Tibial nerve (tissue), 4 donors: Measurements from ENCODE around the gene SOWAHA. TPM values are rescaled to one million over a fixed set of nuclear protein-coding genes. Genes with fewer than 3 reads are reported as not detected.
"Not testable (repeated sequence)": the region's sequence is repeated elsewhere in the genome, so short reads cannot be mapped to it uniquely, and the experiment has no call there.

Source experiments
- DNase-seq, 2 donors: peaks; one replicate each; pipeline ENCODE4 v3.0.0-alpha.2; 2019; ENCODE audit warnings: low spot score in 2 of 2
- H3K27ac ChIP-seq, 4 donors: fragments of 200-600 bp; sonication (generic) in 3 of 4; one replicate each; pipeline ENCODE4 v1.5.1; 2017 to 2019; ENCODE audit warnings: mild to moderate bottlenecking in 1 of 4
- H3K27me3 ChIP-seq, 2 donors: fragments of 200-600 bp; sonication (generic) in 1 of 2; one replicate each; pipeline versions ENCODE4 v1.5.1 to v1.6.0; 2017 to 2019
- H3K36me3 ChIP-seq, 3 donors: fragments of 200-600 bp; sonication (generic); one replicate each; pipeline ENCODE4 v1.5.1; 2018 to 2019
- H3K4me1 ChIP-seq, 4 donors: fragments of 200-600 bp; sonication (generic) in 3 of 4; one replicate each; pipeline ENCODE4 v1.5.1; 2017 to 2019
- H3K4me3 ChIP-seq, 4 donors: fragments of 200-600 bp; sonication (generic) in 3 of 4; one replicate each; pipeline ENCODE4 v1.5.1; 2017 to 2019; ENCODE audit warnings: mild to moderate bottlenecking in 1 of 4, moderate library complexity in 1 of 4
- H3K9me3 ChIP-seq, 4 donors: fragments of 200-600 bp; sonication (generic) in 3 of 4; one replicate each; pipeline ENCODE4 v1.5.1; 2017 to 2019
- CTCF ChIP-seq, 5 experiments: fragments of 200-600 bp in 3 of 5; fragments of 450-650 bp in 2 of 5; sonication (generic) in 3 of 5; IDR thresholded peaks; one replicate each; pipeline ENCODE4 v1.5.1; 2016 to 2019; ENCODE audit warnings: antibody characterized with exemption in 5 of 5, mild to moderate bottlenecking in 3 of 5, moderate library complexity in 2 of 5
- EP300 ChIP-seq, 2 donors: sonication (generic); formaldehyde crosslinking; IDR thresholded peaks; one replicate each; pipeline ENCODE4 v1.6.1; 2017; ENCODE audit warnings: antibody characterized with exemption in 2 of 2, mild to moderate bottlenecking in 1 of 2
- POLR2A ChIP-seq, 2 donors: fragments of 450-650 bp; IDR thresholded peaks; one replicate each; pipeline ENCODE4 v1.6.1; 2017; ENCODE audit warnings: antibody characterized with exemption in 2 of 2, mild to moderate bottlenecking in 2 of 2, moderate library complexity in 2 of 2
- WGBS, 2 donors: methylation state at CpG; one replicate each; pipeline ENCODE4 v1.1.5; 2018; 5-methylcytosine and 5-hydroxymethylcytosine counted together
- total RNA-seq, 4 donors: library from RNA; depleted of rRNA; stranded (reverse); fragments of >200 nt; gene quantifications; one replicate each; pipeline ENCODE4 v1.1.0, GENCODE V29; 2016

Gene SOWAHA
- total RNA-seq, 4 donors from 2014 or later = 0.44 to 2.9 (median 0.99) TPM

- H3K4me3 ChIP-seq = no peak overlapping the region
- TF ChIP-seq CTCF (IDR thresholded peaks at IDR 0.05) = no peak
- no peak for TF ChIP-seq POLR2A (IDR thresholded peaks at IDR 0.05)
- TF ChIP-seq EP300 (IDR thresholded peaks at IDR 0.05) = no peak
- no peak for DNase-seq
- H3K27me3 ChIP-seq = peaks cover 0 to 13% of the 10 kb centered on the region in 2 donors
- H3K27ac ChIP-seq = no peak overlapping the region
- 88 to 89% methylated on average over 2 of the region's 2 CpGs for WGBS, 2 donors
- H3K9me3 ChIP-seq = no peaks in the 10 kb centered on the region
- H3K36me3 ChIP-seq = no peaks in the 10 kb centered on the region
- H3K4me1 ChIP-seq = peaks cover 0 to 4% (median 0%) of the 10 kb centered on the region in 4 donors
These were observed 13.7 kb upstream of the SOWAHA start for GRCh38 chr5:132799392-132799791.

GRCh38 chr5:132800545-132800944 lies 12.6 kb upstream of the SOWAHA start:
- H3K27me3 ChIP-seq = peaks cover 0 to 13% of the 10 kb centered on the region in 2 donors
- H3K27ac ChIP-seq = peak overlapping the region; percentile 32 to 59 (median 44)
- TF ChIP-seq POLR2A (IDR thresholded peaks at IDR 0.05) (no peak), CTCF (IDR thresholded peaks at IDR 0.05) (no peak), EP300 (IDR thresholded peaks at IDR 0.05) (no peak)
- H3K36me3 ChIP-seq = no peaks in the 10 kb centered on the region
- WGBS, 2 donors = 41 to 46% methylated on average over 2 of the region's 2 CpGs
- no peak for DNase-seq
- peaks cover 0 to 4% (median 0%) of the 10 kb centered on the region in 4 donors for H3K4me1 ChIP-seq
- H3K4me3 ChIP-seq = no peak overlapping the region
- no peaks in the 10 kb centered on the region for H3K9me3 ChIP-seq

GRCh38 chr5:132802044-132802684 lies 10.9 kb upstream of the SOWAHA start:
- WGBS, 2 donors = 88 to 90% methylated on average over 5 of the region's 5 CpGs
- peaks cover 0 to 20% of the 10 kb centered on the region in 2 donors for H3K27me3 ChIP-seq
- no peaks in the 10 kb centered on the region for H3K36me3 ChIP-seq
- peaks cover 0 to 4% (median 0%) of the 10 kb centered on the region in 4 donors for H3K4me1 ChIP-seq
- no peak overlapping the region for H3K27ac ChIP-seq
- H3K4me3 ChIP-seq = no peak overlapping the region
- no peaks in the 10 kb centered on the region for H3K9me3 ChIP-seq
- DNase-seq = no peak
- no peak for TF ChIP-seq CTCF (IDR thresholded peaks at IDR 0.05)
- no peak for TF ChIP-seq EP300 (IDR thresholded peaks at IDR 0.05)
- TF ChIP-seq POLR2A (IDR thresholded peaks at IDR 0.05) = no peak

GRCh38 chr5:132802685-132803066 lies 10.4 kb upstream of the SOWAHA start:
- H3K36me3 ChIP-seq = not testable (repeated sequence)
- peaks cover 0 to 20% of the 10 kb centered on the region in 2 donors for H3K27me3 ChIP-seq
- WGBS, 2 donors = 84 to 86% methylated on average over 5 of the region's 5 CpGs

GRCh38 chr5:132804219-132804618 lies 8.9 kb upstream of the SOWAHA start:
- H3K27me3 ChIP-seq = peaks cover 0 to 28% of the 10 kb centered on the region in 2 donors
- not testable (repeated sequence) for H3K9me3 ChIP-seq, DNase-seq, H3K4me3 ChIP-seq, H3K27ac ChIP-seq, H3K36me3 ChIP-seq, H3K4me1 ChIP-seq
- 88 to 92% methylated on average over 1 of the region's 1 CpG for WGBS, 2 donors

More at GRCh38 chr5:132802685-132803066, 10.4 kb upstream of the SOWAHA start:
- H3K4me3 ChIP-seq, H3K27ac ChIP-seq, DNase-seq, H3K4me1 ChIP-seq, H3K9me3 ChIP-seq: not testable (repeated sequence)

GRCh38 chr5:132805872-132806271 lies 7.2 kb upstream of the SOWAHA start:
- H3K36me3 ChIP-seq, DNase-seq, H3K4me1 ChIP-seq, H3K4me3 ChIP-seq, H3K27ac ChIP-seq, H3K9me3 ChIP-seq: not testable (repeated sequence)
- 79 to 87% methylated on average over 5 to 6 of the region's 6 CpGs for WGBS, 2 donors
- peaks cover under 1 to 42% of the 10 kb centered on the region in 2 donors for H3K27me3 ChIP-seq

- H3K4me3 ChIP-seq, H3K4me1 ChIP-seq, DNase-seq, H3K9me3 ChIP-seq, H3K36me3 ChIP-seq: not testable (repeated sequence)
- 89 to 92% methylated on average over 12 of the region's 12 CpGs for WGBS, 2 donors
- Histone ChIP-seq H3K27ac (peak overlapping the region in 2 of 4 donors; percentile 24 to 40), H3K27me3 (peaks cover 2 to 51% of the 10 kb centered on the region in 2 donors)
These were observed 6.3 kb upstream of the SOWAHA start for GRCh38 chr5:132806804-132807162.
